HCT116 (cell line): ENCODE data around the gene MTHFS. TPM values are rescaled to one million over a fixed set of nuclear protein-coding genes. Genes with fewer than 3 reads are reported as not detected.
"Not testable (repeated sequence)": the region's sequence is repeated elsewhere in the genome, so short reads cannot be mapped to it uniquely, and the experiment has no call there.

ENCODE experiments used
- ATAC-seq: fragments of 200-7000 bp; cut with Tn5 transposase; 2 replicates; pipeline ENCODE4 v1.9.1; 2020; ENCODE audit warnings: mild to moderate bottlenecking, moderate library complexity
- BruUV-seq: library from RNA; stranded (reverse); fragments of 400-500 nt; replicated peaks from 2 replicates; lab custom pipeline; 2021; lab: Mats Ljungman, UMichigan
- CTCF ChIA-PET: fragments of 300-600 bp; sonication (Branson Sonifier 250); formaldehyde crosslinking; loops from one replicate; lab custom pipeline; 2021; ENCODE audit warnings: antibody characterized with exemption; lab: Charles Lee
- POLR2A ChIA-PET: fragments of 300-600, 350-600 bp; sonication (Branson Sonifier 250); formaldehyde crosslinking; loops from one replicate; lab custom pipeline; 2021; ENCODE audit warnings: antibody characterized with exemption; lab: Charles Lee
- RAD21 ChIA-PET, 2 experiments: fragments of 300-600 bp; sonication (Branson Sonifier 250); formaldehyde crosslinking; loops; one replicate each; lab custom pipeline; 2023; ENCODE audit warnings: low total read pairs in 2 of 2; ENCODE audit not compliant: uncharacterized antibody in 2 of 2, unreplicated experiment in 2 of 2, low non-redundant PET in 1 of 2; lab: Charles Lee
- DNase-seq: peaks from one replicate; pipeline ENCODE4 v3.0.0-alpha.2; 2010; ENCODE audit warnings: low read depth, low spot score
- H2AFZ ChIP-seq: fragments of 200-600 bp; shearing (Covaris generic), sonication (generic); 2 replicates; pipeline ENCODE4 v1.6.1; 2017; ENCODE audit warnings: low read depth, mixed run types, mixed read lengths, antibody characterized with exemption, low read length; ENCODE audit not compliant: poor library complexity, severe bottlenecking
- H3K27ac ChIP-seq: 2 replicates; pipeline ENCODE4 v1.5.1; 2012; ENCODE audit warnings: low read depth, low read length
- H3K27me3 ChIP-seq: fragments of 200-600 bp; sonication (generic); 2 replicates; pipeline ENCODE4 v1.6.1; 2016; ENCODE audit warnings: mixed run types, low read length, mixed read lengths; ENCODE audit not compliant: insufficient read depth
- H3K36me3 ChIP-seq, 2 experiments: fragments of 200-500 bp in 1 of 2; fragments of 200-600 bp in 1 of 2; sonication (Bioruptor generic) in 1 of 2; sonication (generic) in 1 of 2; 2 replicates each; pipeline versions ENCODE4 v1.5.1 to v1.6.1; 2014 to 2016; ENCODE audit warnings: low read length in 2 of 2, inconsistent platforms in 1 of 2, mixed read lengths in 1 of 2, mixed run types in 1 of 2; ENCODE audit not compliant: insufficient read depth in 2 of 2, control insufficient read depth in 1 of 2
- H3K4me1 ChIP-seq, 2 experiments: fragments of 200-600 bp in 1 of 2; sonication (generic) in 1 of 2; 2 replicates each; pipeline versions ENCODE4 v1.5.1 to v1.6.1; 2012 to 2017; ENCODE audit warnings: low read length in 2 of 2, inconsistent platforms in 1 of 2, mild to moderate bottlenecking in 1 of 2, mixed read lengths in 1 of 2, mixed run types in 1 of 2, moderate library complexity in 1 of 2; ENCODE audit not compliant: insufficient read depth in 2 of 2, control insufficient read depth in 1 of 2
- H3K4me2 ChIP-seq: fragments of 200-600 bp; sonication (generic); 2 replicates; pipeline ENCODE4 v1.6.1; 2017; ENCODE audit warnings: mixed run types, low read length, mixed read lengths
- H3K4me3 ChIP-seq, 2 experiments: fragments of 200-600 bp in 1 of 2; sonication (generic) in 1 of 2; replicated peaks in 1 of 2; 2 replicates each; pipeline ENCODE4 v1.5.1; 2011 to 2016; ENCODE audit warnings: low read length in 2 of 2, control low read depth in 1 of 2, low read depth in 1 of 2, mild to moderate bottlenecking in 1 of 2, mixed read lengths in 1 of 2, mixed run types in 1 of 2
- H3K79me2 ChIP-seq: fragments of 200-600 bp; sonication (generic); 2 replicates; pipeline ENCODE4 v1.6.1; 2017; ENCODE audit warnings: mild to moderate bottlenecking, mixed run types, low read length, moderate library complexity, mixed read lengths; ENCODE audit not compliant: insufficient read depth
- H3K9ac ChIP-seq: fragments of 200-600 bp; sonication (generic); 2 replicates; pipeline ENCODE4 v1.6.1; 2016; ENCODE audit warnings: low read length, mixed read lengths
- H3K9me2 ChIP-seq: fragments of 200-600 bp; sonication (generic), shearing (Covaris generic); 2 replicates; pipeline ENCODE4 v1.6.1; 2017; ENCODE audit warnings: mixed run types, mild to moderate bottlenecking, moderate library complexity; ENCODE audit not compliant: insufficient read depth
- H3K9me3 ChIP-seq, 2 experiments: fragments of 200-500 bp in 1 of 2; fragments of 200-600 bp in 1 of 2; sonication (Bioruptor generic) in 1 of 2; sonication (generic) in 1 of 2; 2 replicates each; pipeline ENCODE4 v1.6.1; 2014 to 2017; ENCODE audit warnings: low read length in 2 of 2, mixed read lengths in 2 of 2, inconsistent platforms in 1 of 2, low read depth in 1 of 2, mild to moderate bottlenecking in 1 of 2, mixed run types in 1 of 2, moderate library complexity in 1 of 2; ENCODE audit not compliant: control insufficient read depth in 1 of 2, insufficient read depth in 1 of 2
- H4K20me1 ChIP-seq: fragments of 200-600 bp; sonication (generic), shearing (Covaris generic); 2 replicates; pipeline ENCODE4 v1.6.1; 2017; ENCODE audit warnings: mixed run types, mild to moderate bottlenecking, moderate library complexity; ENCODE audit not compliant: insufficient read depth
- RAD21 ChIP-seq: IDR thresholded peaks from 2 replicates; pipeline ENCODE4 v1.6.1; 2012; ENCODE audit warnings: low read depth, mild to moderate bottlenecking
- REST ChIP-seq: IDR thresholded peaks from 2 replicates; pipeline ENCODE4 v1.6.1; 2012; ENCODE audit warnings: low read depth
- SP1 ChIP-seq: IDR thresholded peaks from 2 replicates; pipeline ENCODE4 v1.6.1; 2012; ENCODE audit warnings: low read depth
- intact Hi-C: fragments of 100-400 bp; cut with micrococcal nuclease; formaldehyde crosslinking; loops from 2 replicates; pipeline ENCODE4 v1.10.0; 2022
- total RNA-seq: library from RNA; stranded (reverse); gene quantifications from one replicate; pipeline ENCODE4 v1.2.1, GENCODE V29; 2021; ENCODE audit not compliant: unreplicated experiment

The MTHFS gene
- total RNA-seq, 1 experiment from 2014 or later: 30.5 TPM

GRCh38 chr15:79914728-79915127 is 17.9 kb upstream of the MTHFS start (continued):
- TF ChIP-seq SP1: no peak
- no peak for TF ChIP-seq RAD21
- TF ChIP-seq REST: no peak

- H3K36me3 ChIP-seq, H3K27me3 ChIP-seq, H3K27ac ChIP-seq, H4K20me1 ChIP-seq, ATAC-seq, H3K4me3 ChIP-seq, BruUV-seq, H3K79me2 ChIP-seq, RAD21 ChIA-PET, H3K9me3 ChIP-seq, intact Hi-C loops, H3K4me2 ChIP-seq, H3K4me1 ChIP-seq, H2AFZ ChIP-seq, H3K9me2 ChIP-seq, H3K9ac ChIP-seq, CTCF ChIA-PET, DNase-seq: not testable (repeated sequence)
- POLR2A ChIA-PET: interaction anchor here (0.8 to 1.6 kb wide), 2 partner anchors 12 to 14 kb away, joined by 3 read pairs; no protein-coding TSS in a partner anchor
Measured at GRCh38 chr15:79909556-79910335, 12.9 kb upstream of the MTHFS start.
